ENCODE results near the gene ADD1.

Gene ADD1

DNA sequence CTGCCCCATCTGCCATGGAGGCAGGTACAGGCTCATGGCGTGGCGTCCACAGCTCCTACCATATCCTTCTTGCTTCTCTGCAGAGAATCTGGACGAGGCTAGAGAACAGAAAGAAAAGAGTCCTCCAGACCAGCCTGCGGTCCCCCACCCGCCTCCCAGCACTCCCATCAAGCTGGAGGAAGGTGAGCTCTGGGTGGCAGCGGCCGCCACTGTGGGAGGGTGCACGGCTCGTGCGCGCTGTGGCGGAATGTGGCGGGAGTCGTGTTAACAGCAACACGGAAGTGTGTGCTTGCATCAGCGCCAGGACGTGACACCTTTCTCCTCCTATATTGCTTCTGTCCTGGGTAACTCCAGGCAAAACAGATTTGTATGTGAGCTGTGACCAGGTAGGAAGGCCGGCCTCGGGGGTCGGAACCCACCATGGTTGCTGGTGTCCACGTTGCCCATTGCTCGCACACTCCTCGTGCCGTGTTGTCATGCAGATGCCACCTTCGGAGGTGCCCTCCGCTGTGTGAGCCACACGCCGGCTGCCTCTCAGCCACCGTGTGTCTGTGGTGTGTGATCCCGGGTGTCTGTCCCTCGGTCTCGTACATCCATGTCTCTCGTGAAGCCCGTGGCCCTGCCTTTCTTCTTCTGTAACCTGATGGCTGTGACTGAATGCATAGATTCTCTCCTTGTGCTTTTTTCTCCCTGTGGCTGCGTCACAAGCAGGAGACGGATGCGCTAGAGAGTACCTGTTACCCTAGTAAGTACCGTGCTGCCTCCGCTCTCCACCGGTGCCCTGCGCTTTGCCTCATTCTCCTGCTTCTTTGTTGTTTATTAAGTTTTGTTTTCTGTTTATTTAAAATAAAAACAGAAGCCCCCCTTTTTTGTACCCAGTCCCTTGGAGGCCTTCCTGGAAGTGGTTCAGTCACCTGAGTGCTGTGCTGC, 82.6 kb downstream of the ADD1 start:
- no peak for DNase-seq

DNA sequence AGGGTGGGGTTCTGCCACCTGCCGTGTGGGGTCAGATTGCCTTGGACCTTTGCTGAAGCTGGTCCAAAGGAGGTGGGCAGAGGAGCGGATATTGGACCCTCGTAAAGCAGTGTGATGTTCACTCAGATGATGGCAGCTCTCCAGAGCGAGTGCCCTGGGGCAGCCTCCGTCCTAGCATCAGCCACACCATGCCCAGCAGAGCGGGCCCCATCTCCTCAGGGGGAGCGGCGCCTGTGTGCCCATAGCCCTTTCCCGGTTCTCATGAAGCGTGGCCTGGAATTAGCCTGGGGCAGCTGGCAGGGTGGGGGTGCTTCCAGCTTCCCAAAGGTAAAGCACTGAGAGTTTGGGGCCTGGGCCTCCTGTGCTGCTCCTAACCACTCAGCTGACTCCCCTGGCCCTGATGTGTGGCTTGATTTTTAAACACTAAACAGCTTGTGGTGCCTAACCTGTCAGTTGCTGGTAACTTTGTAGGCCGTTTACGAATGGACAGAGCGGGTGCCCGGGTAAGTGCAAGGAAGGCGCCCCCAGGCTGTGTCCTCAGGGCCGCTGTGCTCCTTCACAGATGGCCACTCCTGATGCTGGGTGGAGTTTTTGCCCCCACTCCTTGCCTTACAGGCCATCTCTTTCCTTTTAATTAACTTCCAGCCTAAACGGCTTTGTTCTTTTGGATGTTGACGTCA, 83.5 kb downstream of the ADD1 start:
- DNase-seq = no peak

DNA sequence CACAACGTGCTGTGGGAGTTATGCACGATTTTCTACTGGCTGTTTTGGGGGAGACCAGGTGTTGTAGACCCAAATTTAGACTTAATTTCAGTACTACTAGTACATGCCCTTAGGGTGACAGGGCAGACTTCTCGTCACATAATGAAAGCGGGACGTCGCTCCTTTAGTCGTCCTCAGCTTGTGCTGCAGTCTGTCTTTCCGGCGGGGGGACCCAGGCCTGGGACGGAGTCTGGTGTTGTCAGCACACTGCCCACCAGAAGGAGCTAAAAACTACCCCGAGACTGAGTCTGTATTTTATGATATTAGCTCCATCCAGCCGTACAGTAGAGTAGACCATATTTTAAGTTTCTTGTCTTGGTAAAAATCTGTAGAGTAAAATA, 84.0 kb downstream of the ADD1 start:
- DNase-seq = no peak

DNA sequence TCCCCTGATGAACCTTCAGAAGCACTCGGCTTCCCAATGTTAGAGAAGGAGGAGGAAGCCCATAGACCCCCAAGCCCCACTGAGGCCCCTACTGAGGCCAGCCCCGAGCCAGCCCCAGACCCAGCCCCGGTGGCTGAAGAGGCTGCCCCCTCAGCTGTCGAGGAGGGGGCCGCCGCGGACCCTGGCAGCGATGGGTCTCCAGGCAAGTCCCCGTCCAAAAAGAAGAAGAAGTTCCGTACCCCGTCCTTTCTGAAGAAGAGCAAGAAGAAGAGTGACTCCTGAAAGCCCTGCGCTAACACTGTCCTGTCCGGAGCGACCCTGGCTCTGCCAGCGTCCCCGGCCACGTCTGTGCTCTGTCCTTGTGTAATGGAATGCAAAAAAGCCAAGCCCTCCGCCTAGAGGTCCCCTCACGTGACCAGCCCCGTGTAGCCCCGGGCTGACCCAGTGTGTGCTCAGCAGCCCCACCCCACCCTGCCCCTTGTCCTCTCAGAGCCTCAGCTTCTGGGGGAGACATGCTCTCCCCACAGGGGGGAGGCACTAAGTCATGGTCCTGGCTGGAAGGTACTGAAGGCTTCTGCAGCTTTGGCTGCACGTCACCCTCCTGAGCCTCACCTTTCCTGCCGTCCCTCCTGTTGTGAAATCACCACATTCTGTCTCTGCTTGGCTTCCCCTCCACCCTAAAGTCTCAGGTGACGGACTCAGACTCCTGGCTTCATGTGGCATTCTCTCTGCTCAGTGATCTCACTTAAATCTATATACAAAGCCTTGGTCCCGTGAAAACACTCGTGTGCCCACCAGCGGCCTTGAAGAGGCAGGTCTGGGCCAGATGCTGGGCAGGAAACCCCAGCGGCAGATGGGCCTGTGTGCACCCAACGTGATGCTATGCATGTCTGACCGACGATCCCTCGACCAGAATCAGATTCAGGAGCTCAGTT, 84.9 kb downstream of the ADD1 start:
- DNase-seq = no peak

DNA sequence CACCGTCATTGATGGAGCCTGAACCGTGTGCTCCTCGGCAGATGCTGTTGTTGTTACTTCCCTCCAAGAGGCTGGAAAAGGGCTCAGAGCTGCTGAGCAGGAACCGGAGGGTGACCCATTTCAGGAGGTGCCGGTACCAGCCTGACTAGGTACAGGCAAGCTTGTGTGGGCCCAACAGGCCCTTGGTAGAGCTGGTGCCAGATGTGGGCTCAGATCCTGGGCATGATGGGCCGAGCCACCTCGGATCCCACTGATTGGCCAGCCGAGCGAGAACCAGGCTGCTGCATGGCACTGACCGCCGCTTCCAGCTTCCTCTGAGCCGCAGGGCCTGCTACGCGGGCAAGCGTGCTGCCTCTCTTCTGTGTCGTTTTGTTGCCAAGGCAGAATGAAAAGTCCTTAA, 85.8 kb downstream of the ADD1 start:
- no peak for DNase-seq

DNA sequence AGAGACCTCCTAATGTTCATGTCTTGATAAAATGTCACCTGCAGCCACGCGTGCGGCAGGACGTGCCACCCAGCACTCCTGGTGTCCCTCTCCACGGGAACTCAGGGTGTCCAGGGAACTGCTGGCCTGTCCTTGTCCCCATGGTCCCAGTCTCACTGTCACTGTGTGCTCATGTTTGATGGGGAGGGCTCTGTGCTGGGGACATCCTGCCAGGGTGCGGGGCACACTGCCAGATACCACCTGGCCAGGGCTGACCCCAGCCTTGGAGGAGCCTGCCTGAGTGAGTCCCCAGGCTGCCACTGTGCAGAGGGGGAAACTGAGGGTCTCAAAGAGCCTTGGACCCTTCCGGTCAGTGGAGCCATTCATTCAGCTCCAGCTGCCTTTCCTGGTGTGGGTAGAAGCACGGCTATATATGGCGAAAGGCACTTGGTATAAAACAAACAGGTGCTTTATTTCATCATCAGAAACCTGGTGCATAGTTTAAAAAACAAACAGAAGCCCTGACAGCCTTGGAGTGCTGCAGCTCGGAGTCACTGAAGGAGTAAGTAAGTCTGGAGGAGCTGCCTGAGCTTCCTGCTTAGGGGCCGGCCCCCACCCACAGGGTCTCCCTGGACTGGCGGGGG, 86.6 kb downstream of the ADD1 start:
- no peak for DNase-seq

DNA sequence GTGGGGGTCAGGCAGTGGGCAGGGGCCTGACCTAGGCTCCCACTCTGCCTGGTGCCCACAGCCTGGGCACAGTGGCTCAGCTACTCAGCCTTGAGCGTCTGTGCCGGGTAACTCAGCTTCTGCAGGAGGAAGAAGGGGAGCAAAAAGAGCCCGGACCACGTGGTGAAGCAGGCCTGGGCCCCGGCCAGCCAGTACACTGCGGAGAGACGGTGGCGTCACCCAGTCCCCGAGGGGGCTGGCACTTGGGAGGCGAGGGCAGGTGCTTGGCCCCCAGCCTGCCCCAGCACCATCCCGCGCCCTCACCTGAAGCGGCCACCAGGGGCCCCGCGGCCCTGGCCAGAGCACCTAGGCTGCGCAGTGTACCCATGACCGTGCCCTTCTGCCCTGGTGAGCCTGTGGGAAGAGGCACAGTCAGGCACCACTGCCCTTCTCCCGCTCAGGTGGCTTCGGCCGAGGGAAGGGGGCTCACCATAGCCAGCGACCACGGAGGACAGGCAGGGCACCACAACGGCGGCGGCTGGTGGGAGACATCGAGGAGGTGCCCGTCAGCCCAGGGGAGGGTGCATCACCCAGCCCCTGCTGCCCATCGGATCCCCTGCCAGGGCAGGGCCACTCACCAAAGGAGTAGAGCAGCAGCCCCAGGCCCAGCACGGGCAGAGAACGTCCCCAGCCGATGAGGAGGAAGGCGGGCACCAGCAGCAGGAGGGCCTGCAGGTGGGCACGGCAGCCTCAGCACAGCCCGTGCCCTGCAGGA, 87.3 kb downstream of the ADD1 start:
- DNase-seq = no peak

DNA sequence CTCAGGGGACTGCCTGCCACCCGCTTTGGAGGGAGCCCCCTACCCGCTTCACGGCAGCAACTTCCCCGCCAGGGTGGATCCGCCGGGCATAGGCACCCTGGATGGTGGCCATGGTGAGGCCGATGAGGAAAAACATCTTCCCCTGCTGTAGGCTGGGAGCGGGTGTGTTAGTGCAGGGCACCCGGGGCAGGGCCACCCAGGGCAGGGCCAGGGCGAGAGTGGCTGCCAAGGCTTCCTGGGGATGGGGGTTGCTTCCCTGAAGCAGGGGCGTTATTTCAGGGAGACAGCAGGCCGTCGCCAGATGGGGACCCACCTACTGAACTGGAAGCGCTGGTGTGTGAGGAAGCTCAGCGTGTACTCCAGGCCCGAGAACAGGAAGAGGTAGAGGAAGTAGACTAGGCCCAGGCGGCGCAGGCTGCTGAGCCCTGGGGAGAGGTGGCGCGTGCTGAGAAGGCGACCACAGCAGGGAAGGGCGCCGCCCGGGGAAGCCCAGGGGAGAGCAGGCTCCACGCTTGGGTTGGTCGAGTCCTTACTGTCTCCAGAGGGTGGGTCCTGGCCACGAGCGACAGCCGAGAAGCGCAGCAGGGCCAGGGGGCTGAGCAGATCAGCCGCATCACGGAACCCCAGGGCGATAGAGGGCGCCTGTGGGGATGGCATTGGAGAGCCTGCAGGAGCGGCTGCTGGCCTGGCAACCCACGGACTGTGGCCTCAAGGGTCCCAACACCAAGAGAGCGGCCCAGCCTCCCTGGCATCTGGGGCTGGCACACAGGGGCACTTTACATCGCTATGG, 88.1 kb downstream of the ADD1 start:
- no peak for DNase-seq

DNA sequence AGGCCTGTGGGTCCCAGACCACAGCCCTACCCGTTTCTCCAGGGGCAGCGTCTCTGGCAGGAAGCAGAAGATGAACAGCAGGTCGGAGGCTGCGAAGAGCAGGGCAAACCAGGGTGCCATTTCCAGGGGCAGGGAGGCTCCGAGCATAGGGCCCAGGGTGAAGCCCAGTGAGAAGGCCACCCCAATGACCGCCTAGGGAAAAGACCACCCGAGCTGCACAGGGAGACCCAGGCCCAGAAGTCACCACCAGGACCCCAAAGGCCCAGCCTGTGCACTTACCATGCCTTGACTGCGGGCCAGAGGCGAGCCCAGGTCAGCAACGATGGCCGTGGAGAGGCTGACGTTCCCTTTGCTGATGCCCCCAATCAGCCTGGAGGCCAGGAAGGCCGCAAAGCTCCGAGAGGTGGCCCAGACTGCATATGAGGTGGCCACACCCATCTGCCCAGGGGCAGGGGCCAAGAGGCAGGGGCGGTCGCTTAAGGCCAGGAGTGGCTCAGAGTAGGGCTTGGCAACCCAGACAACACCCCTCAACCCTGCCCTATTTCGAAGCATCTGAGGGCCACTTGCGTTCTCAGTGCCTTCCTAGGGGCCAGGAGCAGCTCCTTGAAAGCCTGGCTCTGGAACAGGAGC, 88.8 kb downstream of the ADD1 start:
- no peak for DNase-seq

DNA sequence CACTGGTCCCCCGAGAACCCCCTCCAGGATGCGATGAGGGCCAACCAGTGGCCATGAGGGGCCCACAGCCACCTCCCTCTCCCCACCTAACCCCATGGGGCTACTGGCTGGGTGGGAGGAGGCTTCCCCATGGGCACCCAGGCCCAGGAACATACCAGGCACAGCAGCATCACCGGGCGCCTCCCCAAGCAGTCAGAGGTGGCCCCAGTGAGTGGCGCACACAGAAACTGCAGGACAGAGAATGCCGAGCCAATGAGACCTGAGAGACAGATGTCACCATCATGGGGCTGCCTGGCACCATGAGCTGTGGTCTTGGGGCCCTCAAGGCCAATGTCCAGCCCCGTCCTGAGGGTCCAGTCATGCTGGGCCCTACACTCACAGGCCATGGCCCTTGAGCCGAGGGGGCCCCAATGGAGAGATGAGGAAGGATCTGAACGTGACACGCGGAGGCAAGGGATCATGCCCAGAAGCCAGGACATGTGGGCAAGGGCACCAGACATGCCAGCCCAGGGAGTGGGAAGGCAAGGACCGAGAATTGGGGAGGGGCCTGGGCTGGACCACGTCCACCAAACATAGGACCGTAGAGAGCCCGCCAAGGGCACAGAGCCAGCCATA, 89.4 kb downstream of the ADD1 start:
- DNase-seq = no peak

DNA sequence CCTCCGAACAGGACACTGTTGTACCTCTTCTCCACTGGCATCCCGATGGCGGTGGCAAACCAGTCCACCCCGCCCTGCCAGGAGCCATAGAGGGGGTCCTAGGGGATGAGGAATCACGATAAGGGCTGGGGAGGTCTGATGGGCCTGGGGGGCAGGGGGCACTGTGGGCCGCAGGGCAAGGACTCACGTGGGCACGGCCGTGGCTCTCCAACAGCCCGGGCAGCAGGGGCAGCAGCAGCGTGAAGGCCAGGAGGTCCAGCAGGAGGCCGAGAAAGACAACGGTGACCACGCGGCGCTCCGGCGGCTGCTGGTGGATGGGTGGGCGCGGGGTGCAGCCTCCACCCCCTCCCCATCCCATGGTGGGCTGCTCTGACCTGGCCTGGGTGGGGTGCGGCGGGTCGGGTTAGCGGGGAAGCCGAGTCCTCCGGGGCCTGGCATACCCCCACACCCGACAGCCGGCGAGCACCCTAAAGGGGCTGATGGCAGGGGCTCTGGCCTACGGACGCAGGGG, 90.0 kb downstream of the ADD1 start:
- no peak for DNase-seq

DNA sequence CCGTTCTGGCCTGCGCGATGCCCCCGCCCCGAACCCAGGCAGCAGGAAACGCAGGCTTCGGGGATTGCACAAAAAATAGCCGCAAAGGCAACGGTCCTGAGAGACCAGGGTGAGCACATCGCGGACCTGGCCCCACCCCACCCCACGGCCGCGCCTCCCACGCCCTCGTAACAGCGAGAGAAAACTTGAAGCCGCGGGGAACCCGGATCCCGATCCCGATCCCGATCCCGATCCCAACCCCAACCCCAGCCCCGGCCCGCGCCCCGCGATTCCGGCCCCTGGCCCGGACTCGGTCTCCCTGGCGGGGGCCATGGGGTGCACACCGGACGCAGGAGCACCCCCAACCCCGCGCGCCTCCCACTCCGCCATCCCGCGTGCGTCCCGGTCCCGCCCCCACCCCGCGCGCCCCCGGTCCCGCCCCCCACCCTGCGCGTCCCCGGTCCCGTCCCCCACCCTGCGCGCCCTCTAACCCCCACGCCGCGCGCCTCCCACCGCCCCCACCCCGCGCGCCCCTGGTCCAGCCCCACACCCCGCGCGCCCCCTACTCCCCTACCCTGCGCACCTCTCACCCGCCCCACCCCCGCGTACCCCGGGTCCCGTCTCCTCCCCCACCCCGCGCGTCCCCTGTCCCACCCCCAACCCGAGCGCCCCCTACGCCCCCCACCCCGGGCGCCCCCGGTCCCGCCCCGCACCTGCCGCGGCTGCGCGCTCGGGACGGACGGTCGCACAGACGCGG, 90.6 kb downstream of the ADD1 start:
- no peak for DNase-seq

DNA sequence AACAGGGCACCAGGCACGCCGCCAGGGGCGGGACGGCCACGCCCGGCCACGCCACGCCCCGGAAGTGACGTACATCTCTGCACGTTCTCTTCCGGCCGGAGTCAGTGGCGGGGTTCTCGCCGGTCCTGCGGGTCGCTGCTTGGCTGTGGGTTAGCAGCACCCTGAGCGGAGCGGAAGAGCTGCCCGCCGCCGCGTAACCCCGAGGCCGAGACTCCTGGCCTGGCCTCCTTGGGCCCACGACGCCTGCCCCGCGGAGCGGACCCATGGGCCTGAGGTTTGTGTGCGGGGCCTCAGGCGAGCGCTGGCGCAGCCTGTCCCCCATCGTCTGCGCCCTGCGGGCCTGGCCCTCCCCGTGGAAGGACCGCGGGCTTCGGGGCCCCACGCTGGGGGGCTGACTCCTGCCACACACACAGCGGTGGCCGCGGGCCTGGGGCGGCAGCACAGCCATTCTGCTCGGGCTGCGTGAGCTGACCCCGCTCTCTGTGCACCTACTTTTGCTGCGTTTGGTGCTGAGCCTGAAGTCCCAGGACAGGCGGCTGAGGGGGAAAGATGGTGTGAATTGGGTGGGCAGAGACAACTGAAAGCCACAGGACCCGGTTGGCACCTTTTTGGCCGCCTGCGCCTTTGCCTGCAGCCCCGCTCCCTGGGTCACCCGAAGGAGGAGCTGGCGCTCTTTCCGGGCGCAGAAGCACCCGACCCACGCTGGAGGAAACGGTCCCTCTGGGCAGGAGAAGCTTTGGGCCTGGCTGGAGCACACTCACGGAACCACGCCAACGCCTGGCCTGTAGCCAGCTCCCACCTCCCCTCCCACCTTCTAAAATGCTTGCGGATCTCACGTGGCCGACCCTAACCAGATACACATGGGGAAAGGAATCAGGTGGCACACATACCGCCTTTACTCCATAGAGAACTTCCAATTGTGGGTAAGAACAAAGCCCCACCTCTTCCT, 91.4 kb downstream of the ADD1 start:
- DNase-seq = peak; percentile 34

DNA sequence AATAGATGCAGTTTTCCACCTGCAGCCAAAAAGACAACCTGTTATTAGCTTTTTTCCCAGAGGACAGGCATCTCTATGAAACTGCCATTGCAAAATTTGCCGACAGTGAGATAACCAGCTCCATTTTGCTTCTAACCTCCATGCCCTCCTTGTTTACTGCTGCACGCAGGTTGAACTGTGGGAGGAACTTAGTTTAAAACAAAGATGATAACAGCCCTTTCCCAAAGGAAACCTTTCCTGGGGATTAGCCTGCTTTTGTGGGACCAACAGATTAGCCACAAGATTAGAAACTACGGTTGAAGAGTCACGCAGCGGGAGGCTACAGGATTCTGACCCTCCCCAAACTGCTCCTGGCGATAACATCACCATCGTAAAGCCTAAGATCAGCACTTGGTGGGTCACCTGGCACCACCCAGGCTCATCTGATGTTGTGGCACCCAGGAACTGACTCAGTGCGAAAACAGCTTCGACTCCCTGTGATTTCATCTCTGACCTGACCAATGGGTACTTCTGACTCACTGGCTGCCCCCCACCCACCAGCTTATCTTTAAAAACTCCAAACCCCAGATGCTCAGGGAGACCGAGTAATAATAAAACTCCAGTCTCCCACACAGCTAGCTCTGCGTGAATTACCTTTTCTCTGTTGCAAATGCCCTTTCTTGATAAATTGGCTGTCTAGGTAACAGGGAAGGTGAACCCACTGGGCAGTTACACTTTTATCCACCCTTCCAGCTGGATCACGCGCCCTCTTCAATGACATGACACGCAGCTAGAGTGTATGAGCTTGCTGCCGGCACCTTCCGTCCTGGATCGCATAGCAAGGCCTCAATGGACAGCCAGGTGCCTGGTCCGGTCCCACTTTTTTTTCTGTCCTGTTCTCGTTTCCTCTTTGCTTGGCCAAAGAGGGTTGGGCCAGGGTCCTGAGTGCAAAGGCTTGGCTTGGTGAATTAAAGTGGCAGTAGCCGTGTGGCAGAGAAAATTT, 92.4 kb downstream of the ADD1 start:
- no peak for DNase-seq

DNA sequence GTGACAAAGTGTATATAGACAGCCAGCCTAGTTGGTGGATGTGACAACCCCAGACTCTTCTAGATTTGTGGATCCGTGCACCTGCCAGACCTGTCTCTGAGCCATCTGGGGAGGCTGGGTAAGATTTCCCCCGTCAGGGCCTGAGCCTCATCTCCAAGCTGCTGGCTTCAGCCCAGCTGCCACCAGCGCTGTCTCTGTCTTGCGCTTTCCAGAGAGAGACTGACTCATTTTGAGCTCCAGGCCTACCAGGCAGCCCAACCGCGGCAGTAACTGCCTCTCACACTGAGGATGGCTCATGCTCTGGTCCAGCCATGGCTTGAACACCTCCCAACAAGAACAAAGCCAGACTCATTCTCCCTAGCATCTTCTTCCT, 93.1 kb downstream of the ADD1 start:
- no peak for DNase-seq

DNA sequence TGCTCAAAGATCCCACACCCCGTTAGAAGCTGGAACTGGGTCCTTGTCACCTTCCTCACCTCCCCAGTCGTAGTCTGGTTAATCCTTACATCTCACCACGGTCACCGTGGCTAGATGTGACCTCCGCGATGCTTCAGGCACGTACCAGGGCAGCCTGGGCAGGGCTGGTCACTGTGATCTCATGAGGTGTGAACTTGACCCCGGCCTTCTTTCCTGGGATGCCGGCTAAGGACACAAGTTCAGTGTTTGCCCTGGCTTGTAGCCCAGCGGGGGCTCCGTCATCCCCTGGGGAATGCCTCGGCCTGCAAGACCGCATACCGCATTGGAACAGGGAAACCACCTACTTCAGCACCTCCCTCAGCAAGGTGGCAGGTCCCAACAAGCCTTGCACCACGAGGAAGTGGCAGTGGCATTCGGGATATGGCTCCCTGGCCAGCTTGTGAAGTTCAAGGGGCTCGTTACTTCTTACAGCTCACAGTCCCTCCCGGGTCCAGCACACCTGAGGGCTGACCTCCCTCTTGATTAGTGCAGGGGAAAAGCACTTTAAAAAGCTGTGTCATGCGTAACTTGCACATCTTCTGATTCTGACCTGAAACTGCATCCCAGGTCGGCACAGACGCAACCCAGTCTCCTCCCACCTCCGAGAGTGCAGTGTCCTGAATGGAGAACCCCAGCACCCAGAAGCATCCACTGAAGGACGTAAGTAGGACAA, 93.7 kb downstream of the ADD1 start:
- no peak for DNase-seq
